Gastrocnemius medialis (tissue), 4 donors: ENCODE results near the gene ADAMTS14.

Source experiments
- CTCF ChIP-seq, 5 experiments: fragments of 450-650 bp in 3 of 5; fragments of 200-600 bp in 2 of 5; sonication (generic) in 2 of 5; IDR thresholded peaks in 4 of 5; conservative IDR thresholded peaks in 1 of 5; 1 replicate in 4 of 5; 2 replicates in 1 of 5; pipeline ENCODE4 v1.5.1; 2016 to 2019; ENCODE audit warnings: antibody characterized with exemption in 5 of 5, mild to moderate bottlenecking in 3 of 5, moderate library complexity in 3 of 5
- POLR2A ChIP-seq, 2 donors: fragments of 450-650 bp; IDR thresholded peaks; one replicate each; pipeline ENCODE4 v1.6.1; 2017; ENCODE audit warnings: antibody characterized with exemption in 2 of 2, mild to moderate bottlenecking in 2 of 2, moderate library complexity in 2 of 2

GRCh38 chr10:70772627-70773026 is 100.3 kb downstream of the ADAMTS14 start:
- no peak for TF ChIP-seq CTCF (IDR thresholded peaks at IDR 0.05 in 4 of 5, conservative IDR thresholded peaks at IDR 0.05 in 1 of 5)
- no peak for TF ChIP-seq POLR2A (IDR thresholded peaks at IDR 0.05)
